HG03097 (cell line): Measurements from ENCODE around the gene CCNYL1.
"Not testable (repeated sequence)": the region's sequence is repeated elsewhere in the genome, so short reads cannot be mapped to it uniquely, and the experiment has no call there.

Source experiments
- ATAC-seq: cut with Tn5 transposase; IDR thresholded peaks from one replicate; pipeline ENCODE4 v1.9.1; 2021; ENCODE audit not compliant: unreplicated experiment, low FRiP score

The CCNYL1 gene

DNA sequence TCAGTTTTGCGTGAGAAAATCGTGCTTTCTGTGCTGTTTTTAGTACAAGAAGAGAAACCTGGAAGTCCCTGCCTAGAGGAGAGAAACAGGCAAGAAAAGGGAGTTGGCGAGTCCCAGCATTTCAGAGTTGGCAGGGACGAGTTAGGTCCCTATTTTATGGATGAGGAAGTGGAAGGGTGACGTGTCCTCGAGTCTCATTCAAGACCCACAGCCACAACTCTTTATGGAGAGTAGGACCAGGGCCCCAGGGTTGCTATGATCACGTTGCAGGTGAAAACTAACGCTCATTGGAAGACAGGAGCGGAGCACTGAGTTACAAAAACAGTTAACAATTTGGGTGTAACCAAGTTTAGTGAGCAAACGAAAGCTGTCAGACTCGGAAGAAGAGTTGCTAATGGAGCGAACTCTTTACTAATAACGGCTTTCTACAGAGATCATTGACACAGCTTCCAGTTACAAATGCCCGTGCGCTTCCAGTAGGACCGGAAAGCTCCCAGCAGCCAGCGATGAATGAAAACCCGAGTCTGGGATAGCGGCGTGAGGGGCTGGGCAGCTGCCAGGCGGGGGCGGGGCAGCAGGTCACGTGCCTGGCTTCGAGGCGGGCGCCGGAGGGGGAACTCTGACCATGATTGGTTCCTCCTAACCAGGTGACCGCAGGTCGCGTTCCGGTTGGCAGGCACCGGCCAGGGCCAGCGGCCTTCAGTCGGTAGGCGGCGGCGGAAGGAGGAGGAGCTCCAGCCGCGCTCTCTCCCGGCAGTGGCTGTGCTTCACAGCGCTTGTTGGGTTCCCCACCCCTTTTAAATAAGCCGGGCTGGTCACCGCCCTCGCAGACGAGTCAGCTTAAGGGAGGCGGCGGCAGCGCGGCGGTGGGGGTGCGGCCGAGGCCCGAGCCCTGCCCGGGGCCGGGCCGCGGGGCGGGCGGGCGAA is at the start of gene CCNYL1:
TSS of gene CCNYL1 (plus strand) at position 827 of the 927 bp plus-strand sequence. CDS start 257 bp downstream, outside the sequence.
- peak; percentile 96 for ATAC-seq

DNA sequence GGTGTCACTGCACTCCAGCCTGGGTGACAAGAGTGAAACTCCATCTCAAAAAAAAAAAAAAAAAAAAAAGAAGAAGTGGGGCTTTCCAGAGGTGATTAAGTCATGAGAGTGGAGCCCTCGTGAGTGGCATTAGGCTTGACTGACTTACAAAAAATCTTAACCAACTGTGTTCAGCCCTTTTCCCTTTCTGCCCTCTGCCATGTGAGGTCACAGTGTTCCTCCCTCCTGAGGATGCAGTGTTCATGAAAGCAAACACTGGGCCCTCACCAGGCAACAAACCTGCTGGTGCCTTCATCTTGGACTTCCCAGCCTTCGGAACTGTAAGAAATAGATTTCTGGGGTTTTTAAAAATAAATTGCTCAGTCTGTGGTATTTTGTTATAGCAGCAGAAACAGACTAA is 49.2 kb upstream of the CCNYL1 start:
- ATAC-seq: peak; percentile 94

GRCh38 chr2:207663870-207664545 is 47.4 kb upstream of the CCNYL1 start:
- ATAC-seq: no peak

- no peak for ATAC-seq
Observed at GRCh38 chr2:207670887-207671286, 40.6 kb upstream of the CCNYL1 start.

- no peak for ATAC-seq
Observed at GRCh38 chr2:207673431-207673830, 38.0 kb upstream of the CCNYL1 start.

GRCh38 chr2:207674266-207674774 is 37.1 kb upstream of the CCNYL1 start:
- ATAC-seq: no peak

GRCh38 chr2:207674826-207675225 is 36.6 kb upstream of the CCNYL1 start:
- ATAC-seq: no peak

DNA sequence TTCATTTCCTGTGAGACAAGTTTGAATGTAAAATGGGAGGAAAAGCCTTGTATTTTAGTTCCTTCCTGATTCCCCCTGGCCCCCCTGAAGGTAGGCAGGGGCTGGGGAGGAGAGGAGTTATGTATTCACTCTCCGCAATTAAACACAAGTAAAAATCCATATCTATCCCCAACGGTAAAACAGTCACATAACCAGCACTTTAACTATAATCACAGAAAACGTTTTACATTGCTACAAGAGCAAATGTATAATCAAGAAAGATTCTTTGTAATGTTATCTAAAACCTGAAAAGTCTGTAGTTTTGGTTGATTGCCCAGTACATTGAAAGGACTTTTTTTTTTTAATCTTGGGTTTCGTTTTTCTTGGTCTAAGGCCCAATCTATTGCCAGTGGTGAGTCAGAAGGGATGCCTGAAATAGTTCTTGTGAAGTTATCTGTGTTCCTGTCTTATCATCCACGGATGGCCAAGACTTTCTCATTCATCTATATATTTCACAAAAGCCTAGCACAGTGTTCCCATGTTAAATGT is 34.5 kb upstream of the CCNYL1 start:
- ATAC-seq: no peak

GRCh38 chr2:207681431-207681830 is 30.0 kb upstream of the CCNYL1 start:
- ATAC-seq: no peak

DNA sequence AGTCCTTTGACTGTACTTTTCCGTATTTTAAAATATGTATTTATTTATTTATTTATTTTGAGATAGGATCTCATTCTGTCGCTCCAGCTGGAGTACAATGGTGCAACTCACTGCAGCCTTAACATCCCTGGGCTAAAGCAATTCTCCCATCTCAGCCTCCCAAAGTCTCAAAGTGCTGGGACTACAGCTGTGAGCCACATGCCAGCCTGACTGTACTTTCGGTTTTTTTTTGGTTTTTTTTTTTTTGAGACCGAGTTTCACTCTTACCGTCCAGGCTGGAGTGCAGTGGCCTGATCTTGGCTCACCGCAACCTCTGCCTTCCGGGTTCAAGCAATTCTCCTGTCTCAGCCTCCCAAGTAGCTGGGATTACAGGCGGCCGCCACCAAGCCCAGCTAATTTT is 28.9 kb upstream of the CCNYL1 start:
- no peak for ATAC-seq

DNA sequence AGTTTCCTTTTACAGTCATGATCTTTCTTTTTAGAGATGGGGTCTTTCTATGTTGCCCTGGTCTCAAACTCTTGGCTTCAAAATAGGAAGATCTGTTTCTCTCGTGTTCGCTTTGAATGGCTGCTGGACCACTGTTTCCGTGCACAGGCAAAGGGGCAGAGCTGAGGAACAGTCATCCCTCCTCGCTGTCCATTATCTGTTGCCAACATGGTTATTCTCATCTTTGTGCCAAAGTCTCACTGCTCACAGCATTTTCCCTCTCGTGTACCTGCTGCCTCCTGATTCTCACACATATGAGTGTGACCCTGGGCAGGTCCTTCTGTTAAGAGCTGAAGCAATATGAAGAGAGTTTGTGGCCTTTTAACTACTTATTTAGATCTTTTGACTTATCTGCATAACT is 28.0 kb upstream of the CCNYL1 start:
- no peak for ATAC-seq

- no peak for ATAC-seq
Observed at GRCh38 chr2:207683879-207684627, 27.4 kb upstream of the CCNYL1 start.

- no peak for ATAC-seq
Observed at GRCh38 chr2:207686812-207687211, 24.6 kb upstream of the CCNYL1 start.

GRCh38 chr2:207688597-207688996 is 22.8 kb upstream of the CCNYL1 start:
- no peak for ATAC-seq

DNA sequence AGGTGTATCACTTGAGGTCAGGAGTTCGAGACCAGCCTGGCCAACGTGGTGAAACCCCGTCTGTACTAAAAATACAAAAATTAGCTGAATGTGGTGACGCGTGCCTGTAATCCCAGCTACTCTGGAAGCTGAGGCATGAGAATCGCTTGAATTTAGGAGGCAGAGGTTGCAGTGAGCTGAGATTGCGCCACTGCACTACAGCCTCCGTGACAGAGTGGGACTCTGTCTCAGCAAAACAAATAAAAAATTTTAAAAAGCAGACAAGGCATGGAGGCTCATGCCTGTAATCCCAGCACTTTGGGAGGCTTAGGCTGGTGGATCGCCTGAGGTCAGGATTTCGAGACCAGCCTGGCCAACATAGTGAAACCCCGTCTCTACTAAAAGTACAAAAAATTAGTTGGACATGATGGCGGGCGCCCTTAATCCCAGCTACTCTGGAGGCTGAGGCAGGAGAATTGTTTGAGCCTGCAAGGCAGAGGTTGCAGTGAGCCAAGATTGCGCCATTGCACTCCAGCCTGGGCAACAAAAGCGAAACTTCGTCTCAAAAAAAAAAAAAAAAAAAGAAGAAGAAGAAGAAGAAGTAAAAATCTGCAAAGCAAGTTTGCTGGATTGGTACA is 20.5 kb upstream of the CCNYL1 start:
- ATAC-seq: not testable (repeated sequence)

GRCh38 chr2:207692206-207693065 is 19.0 kb upstream of the CCNYL1 start:
- no peak for ATAC-seq

DNA sequence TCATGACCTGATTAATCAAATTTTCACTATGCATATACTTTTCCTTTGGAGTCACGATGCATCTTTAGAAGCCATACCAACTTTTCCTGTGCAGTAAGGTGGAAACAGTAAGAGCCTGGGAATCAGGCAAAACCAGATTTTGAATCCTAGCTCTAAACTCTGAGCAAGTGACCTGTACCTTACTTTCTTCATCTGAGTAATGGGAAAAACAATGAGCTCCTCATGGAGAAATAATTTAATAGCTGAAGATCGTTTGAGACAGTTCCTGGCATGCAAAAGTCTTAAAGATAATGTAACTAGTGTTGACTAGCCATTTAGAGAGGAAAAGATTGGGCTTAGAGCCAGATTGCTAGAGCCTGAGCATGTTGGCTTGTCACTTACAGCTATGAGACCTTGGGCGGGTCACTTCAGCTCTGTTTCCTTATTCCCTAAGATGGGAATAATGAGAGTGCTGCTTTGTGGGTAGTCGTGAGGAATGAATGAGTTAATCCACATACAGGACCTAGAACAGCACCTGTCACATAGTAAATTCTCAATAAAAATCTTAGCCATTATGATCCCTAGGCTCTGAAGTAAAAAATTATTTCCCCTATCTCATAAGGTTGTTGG is 17.7 kb upstream of the CCNYL1 start:
- ATAC-seq: no peak

- ATAC-seq: no peak
Observed at GRCh38 chr2:207694811-207695281, 16.6 kb upstream of the CCNYL1 start.

DNA sequence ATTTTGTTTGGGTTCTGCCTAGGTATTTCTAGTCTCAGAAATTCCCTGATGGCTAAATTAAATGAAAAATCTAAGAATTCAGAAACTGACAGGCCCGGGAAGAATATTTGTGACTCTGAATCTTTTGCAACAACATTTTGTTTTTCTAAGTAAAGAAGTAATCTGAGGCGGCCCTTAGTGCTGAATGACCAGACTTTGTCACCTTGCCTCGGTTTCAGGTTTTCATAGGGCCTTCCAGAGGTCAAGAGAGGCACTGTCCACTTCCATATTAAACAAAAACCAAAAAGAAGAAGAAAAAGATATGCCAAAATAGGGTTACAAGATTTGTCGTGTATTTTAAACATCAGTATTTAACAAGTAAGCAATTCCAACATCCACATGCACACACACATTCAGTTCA is 16.1 kb upstream of the CCNYL1 start:
- ATAC-seq: no peak
